IMR-90 (cell line): Measurements from ENCODE around the gene POLR2E. TPM values are rescaled to one million over a fixed set of nuclear protein-coding genes. Genes with fewer than 3 reads are reported as not detected.

Source experiments
- ATAC-seq: fragments of 200-7000 bp; cut with Tn5 transposase; 2 replicates; pipeline ENCODE4 v1.9.1; 2020; ENCODE audit warnings: low read depth, mild to moderate bottlenecking, moderate library complexity
- BruUV-seq: library from RNA; stranded (reverse); fragments of 400-500 nt; replicated peaks from 2 replicates; lab custom pipeline; 2021; lab: Mats Ljungman, UMichigan
- CTCF ChIA-PET: fragments of 300-600 bp; formaldehyde crosslinking; extraction: SDS; loops from one replicate; lab custom pipeline; 2021; ENCODE audit warnings: antibody characterized with exemption; lab: Yijun Ruan, JAX
- POLR2A ChIA-PET: fragments of 300-600 bp; sonication (Branson Sonifier 250); formaldehyde crosslinking; loops from one replicate; lab custom pipeline; 2022; ENCODE audit warnings: antibody characterized with exemption; ENCODE audit not compliant: unreplicated experiment; lab: Charles Lee
- DNase-seq: peaks from one replicate; pipeline ENCODE4 v3.0.0; 2013
- H2AFZ ChIP-seq: replicated peaks from 2 replicates; pipeline ENCODE3; 2013; ENCODE audit warnings: low read length, mild to moderate bottlenecking; ENCODE audit not compliant: poor library complexity
- H2AK5ac ChIP-seq: 2 replicates; pipeline ENCODE4 v1.6.1; 2013; ENCODE audit warnings: low read depth, low read length, inconsistent platforms
- H2AK9ac ChIP-seq: replicated peaks from 2 replicates; pipeline ENCODE3; 2013; ENCODE audit warnings: mild to moderate bottlenecking, low read depth, low read length, moderate library complexity; ENCODE audit not compliant: poor library complexity
- H2BK120ac ChIP-seq: 2 replicates; pipeline ENCODE4 v1.6.1; 2013; ENCODE audit warnings: low read depth, low read length, inconsistent platforms
- H2BK15ac ChIP-seq: 3 replicates; pipeline ENCODE4 v1.6.1; 2013; ENCODE audit warnings: low read depth, low read length, inconsistent platforms
- H2BK20ac ChIP-seq: 2 replicates; pipeline ENCODE4 v1.6.1; 2013; ENCODE audit warnings: low read depth, mild to moderate bottlenecking, inconsistent platforms, low read length, moderate library complexity
- H2BK5ac ChIP-seq: 2 replicates; pipeline ENCODE4 v1.6.1; 2013; ENCODE audit warnings: mild to moderate bottlenecking, low read depth, low read length, inconsistent platforms; ENCODE audit not compliant: poor library complexity, severe bottlenecking
- H3K14ac ChIP-seq: replicated peaks from 2 replicates; pipeline ENCODE4 v1.6.1; 2013; ENCODE audit warnings: low read depth, low read length, inconsistent platforms
- H3K18ac ChIP-seq: 2 replicates; pipeline ENCODE4 v1.6.1; 2013; ENCODE audit warnings: low read depth, low read length, control low read depth
- H3K23ac ChIP-seq: 2 replicates; pipeline ENCODE4 v1.6.1; 2013; ENCODE audit warnings: low read depth, low read length, inconsistent platforms
- H3K27ac ChIP-seq: 2 replicates; pipeline ENCODE4 v1.5.1; 2013; ENCODE audit warnings: mild to moderate bottlenecking, control low read depth, low read length; ENCODE audit not compliant: insufficient read depth
- H3K27me3 ChIP-seq: 2 replicates; pipeline ENCODE4 v1.6.1; 2013; ENCODE audit warnings: low read length; ENCODE audit not compliant: control insufficient read depth, insufficient read depth
- H3K36me3 ChIP-seq: 2 replicates; pipeline ENCODE4 v1.6.1; 2013; ENCODE audit warnings: low read length, mixed read lengths; ENCODE audit not compliant: control insufficient read depth, insufficient read depth
- H3K4ac ChIP-seq: 2 replicates; pipeline ENCODE4 v1.6.1; 2013; ENCODE audit warnings: low read depth, low read length, inconsistent platforms
- H3K4me1 ChIP-seq: 2 replicates; pipeline ENCODE4 v1.6.1; 2013; ENCODE audit warnings: low read length, mixed read lengths; ENCODE audit not compliant: control insufficient read depth, insufficient read depth
- H3K4me2 ChIP-seq: 2 replicates; pipeline ENCODE4 v1.6.1; 2013; ENCODE audit warnings: low read depth, mild to moderate bottlenecking, control low read depth, low read length, moderate library complexity
- H3K4me3 ChIP-seq: 2 replicates; pipeline ENCODE4 v1.5.1; 2013; ENCODE audit warnings: low read depth, mild to moderate bottlenecking, control low read depth, low read length, moderate library complexity; ENCODE audit not compliant: insufficient read depth
- H3K56ac ChIP-seq: 2 replicates; pipeline ENCODE4 v1.6.1; 2013; ENCODE audit warnings: low read length, inconsistent platforms; ENCODE audit not compliant: insufficient read depth; ENCODE audit errors: extremely low read depth
- H3K79me1 ChIP-seq, 2 experiments: 2 replicates each; pipeline ENCODE4 v1.6.1; 2013; ENCODE audit warnings: low read length in 2 of 2, inconsistent platforms in 1 of 2, low read depth in 1 of 2
- H3K9ac ChIP-seq: 2 replicates; pipeline ENCODE4 v1.6.1; 2013; ENCODE audit warnings: low read depth, low read length, control low read depth
- H3K9me1 ChIP-seq: 2 replicates; pipeline ENCODE4 v1.6.1; 2013; ENCODE audit warnings: low read length, inconsistent platforms; ENCODE audit not compliant: insufficient read depth
- H3K9me3 ChIP-seq: 2 replicates; pipeline ENCODE4 v1.6.1; 2013; ENCODE audit warnings: low read length; ENCODE audit not compliant: control insufficient read depth, insufficient read depth
- H4K20me1 ChIP-seq: 2 replicates; pipeline ENCODE4 v1.6.1; 2013; ENCODE audit warnings: low read length, inconsistent platforms; ENCODE audit not compliant: insufficient read depth
- H4K5ac ChIP-seq: 2 replicates; pipeline ENCODE4 v1.6.1; 2013; ENCODE audit warnings: mild to moderate bottlenecking, low read depth, low read length, control low read depth
- H4K8ac ChIP-seq, 2 experiments: 2 replicates each; pipeline ENCODE4 v1.6.1; 2013; ENCODE audit warnings: low read depth in 2 of 2, low read length in 2 of 2, control low read depth in 1 of 2, inconsistent platforms in 1 of 2
- H4K91ac ChIP-seq: 2 replicates; pipeline ENCODE4 v1.6.1; 2013; ENCODE audit warnings: low read depth, low read length, inconsistent platforms; ENCODE audit not compliant: insufficient read depth
- CEBPB ChIP-seq: IDR thresholded peaks from 2 replicates; pipeline ENCODE4 v1.6.1; 2012; ENCODE audit warnings: low read depth, low read length, improper control_type of control experiment
- MAZ ChIP-seq: IDR thresholded peaks from 2 replicates; pipeline ENCODE4 v1.6.1; 2012; ENCODE audit warnings: low read depth, mild to moderate bottlenecking, low read length, improper control_type of control experiment, moderate library complexity, borderline replicate concordance
- MXI1 ChIP-seq: IDR thresholded peaks from 2 replicates; pipeline ENCODE4 v1.6.1; 2012; ENCODE audit warnings: low read depth, mild to moderate bottlenecking, low read length, moderate library complexity, borderline replicate concordance
- POLR2A ChIP-seq: IDR thresholded peaks from 2 replicates; pipeline ENCODE4 v1.6.1; 2012; ENCODE audit warnings: mild to moderate bottlenecking, low read depth, low read length
- RFX5 ChIP-seq: IDR thresholded peaks from 2 replicates; pipeline ENCODE4 v1.8.0; 2012; ENCODE audit warnings: low read depth, mild to moderate bottlenecking, low read length, moderate library complexity
- SMC3 ChIP-seq: fragments of 150-350 bp; IDR thresholded peaks from 2 replicates; pipeline ENCODE4 v1.6.1; 2016; ENCODE audit warnings: low read depth, mild to moderate bottlenecking, antibody characterized with exemption, low read length, moderate library complexity
- WGBS, 2 experiments: methylation state at CpG; one replicate each; pipeline versions ENCODE4 v1.1.5 to v1.1.7; 2013; ENCODE audit warnings: missing lambda C conversion rate in 2 of 2; ENCODE audit not compliant: insufficient read length in 1 of 2; ENCODE audit errors: extremely low coverage in 2 of 2; 5-methylcytosine and 5-hydroxymethylcytosine counted together
- dilution Hi-C: fragments of 300-500 bp; cut with HindIII; formaldehyde crosslinking; loops from one replicate; pipeline ENCODE4 v1.14.3; 2018; ENCODE audit warnings: low sequenced_read_pairs; ENCODE audit not compliant: unreplicated experiment
- in situ Hi-C: fragments of 300-500 bp; cut with MboI; formaldehyde crosslinking; loops from 3 replicates; pipeline ENCODE4 v1.14.3; 2019; ENCODE audit warnings: low sequenced_read_pairs, inconsistent platforms, mixed read lengths
- intact Hi-C: fragments of 100-400 bp; cut with micrococcal nuclease; formaldehyde crosslinking; loops from 2 replicates; pipeline ENCODE4 v1.10.0; 2022
- polyA plus RNA-seq, 3 experiments: library from polyadenylated mRNA; depleted of rRNA; stranded (reverse); fragments of >200 nt; gene quantifications; 2 replicates each; pipeline ENCODE4 v1.2.3, GENCODE V29; 2012; ENCODE audit warnings: low replicate concordance in 1 of 3
- total RNA-seq: library from RNA; depleted of rRNA; stranded (reverse); fragments of >200 nt; gene quantifications from 2 replicates; pipeline ENCODE4 v1.2.3, GENCODE V29; 2012
- TF ChIP-seq, protein P1 (sequence below): conservative IDR thresholded peaks from 2 replicates; pipeline ENCODE4 v1.5.1; 2012; ENCODE audit warnings: mild to moderate bottlenecking, low read depth, low read length, improper control_type of control experiment
- TF ChIP-seq, protein P2 (sequence below): fragments of 150-350 bp; IDR thresholded peaks from 2 replicates; pipeline ENCODE4 v1.6.1; 2016; ENCODE audit warnings: low read depth, mild to moderate bottlenecking, low read length, moderate library complexity, borderline replicate concordance

The POLR2E gene
- total and polyA plus RNA-seq, 2 of the 4 experiments (the other 2 are of a cell fraction): 294 to 391 TPM

DNA sequence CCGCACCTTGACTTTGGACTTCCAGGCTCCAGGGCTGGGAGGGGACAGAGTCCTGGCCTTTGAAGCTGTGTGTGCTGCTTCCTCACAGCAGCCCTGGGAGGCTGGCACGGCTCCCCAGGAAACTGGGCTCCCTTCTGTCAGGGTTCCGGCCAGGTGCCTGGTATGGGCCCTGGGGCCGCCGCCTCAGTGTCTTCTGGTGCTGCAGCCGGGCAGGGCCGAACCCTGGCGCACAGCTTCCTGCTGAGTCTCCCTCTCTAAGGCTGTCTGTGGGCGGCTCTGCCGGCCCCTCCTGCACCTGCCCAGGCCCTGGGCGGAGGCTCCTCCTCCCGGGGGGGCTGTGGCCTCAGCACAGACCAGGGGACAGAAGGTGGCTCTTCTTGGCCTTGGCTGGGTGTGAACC, 41.0 kb upstream of the POLR2E start:
- in situ Hi-C loops: no loop called here
- CTCF ChIA-PET: no interaction called here

More for the DNA sequence above, 41.0 kb upstream of the POLR2E start:
- peaks cover 9% of the 10 kb centered on the region for H4K20me1 ChIP-seq
- no peak overlapping the region for H3K4me3 ChIP-seq
- WGBS, 2 experiments: 75% methylated on average over 9 of the region's 12 CpGs; no CpG with 5 or more reads in 1 of the 2 experiments
- no peak for ATAC-seq
- H2AK9ac ChIP-seq: no peak overlapping the region
- H4K8ac ChIP-seq: no peak overlapping the region
- peaks cover 12 to 52% of the 10 kb centered on the region in 2 experiments for H3K79me1 ChIP-seq
- H2AFZ ChIP-seq: no peak overlapping the region
- no peak overlapping the region for H2AK5ac ChIP-seq
- no peak for DNase-seq
- no peak overlapping the region for H4K5ac ChIP-seq
- no peak overlapping the region for H3K4me2 ChIP-seq
- no peak overlapping the region for H2BK5ac ChIP-seq
- BruUV-seq: no TSS peak
- no peak overlapping the region for H2BK15ac ChIP-seq
- H3K27ac ChIP-seq: no peak overlapping the region
- no peak overlapping the region for H3K23ac ChIP-seq
- intact Hi-C loops: no loop called here
- no peak overlapping the region for H3K18ac ChIP-seq
- peaks cover 11% of the 10 kb centered on the region for H3K4me1 ChIP-seq
- H3K36me3 ChIP-seq: peaks cover 35% of the 10 kb centered on the region; the same call in 1 of the 2 replicates
- no peaks in the 10 kb centered on the region for H3K27me3 ChIP-seq
- H4K91ac ChIP-seq: no peak overlapping the region
- H3K4ac ChIP-seq: no peak overlapping the region
- POLR2A ChIA-PET: no interaction called here
- H3K9me1 ChIP-seq: peaks cover 4% of the 10 kb centered on the region; the same call in 1 of the 2 replicates
- H3K9ac ChIP-seq: no peak overlapping the region
- no peak overlapping the region for H3K14ac ChIP-seq
- dilution Hi-C loops: no loop called here
- no peaks in the 10 kb centered on the region for H3K9me3 ChIP-seq
- no peak for TF ChIP-seq RFX5
- TF ChIP-seq, protein P1, sequence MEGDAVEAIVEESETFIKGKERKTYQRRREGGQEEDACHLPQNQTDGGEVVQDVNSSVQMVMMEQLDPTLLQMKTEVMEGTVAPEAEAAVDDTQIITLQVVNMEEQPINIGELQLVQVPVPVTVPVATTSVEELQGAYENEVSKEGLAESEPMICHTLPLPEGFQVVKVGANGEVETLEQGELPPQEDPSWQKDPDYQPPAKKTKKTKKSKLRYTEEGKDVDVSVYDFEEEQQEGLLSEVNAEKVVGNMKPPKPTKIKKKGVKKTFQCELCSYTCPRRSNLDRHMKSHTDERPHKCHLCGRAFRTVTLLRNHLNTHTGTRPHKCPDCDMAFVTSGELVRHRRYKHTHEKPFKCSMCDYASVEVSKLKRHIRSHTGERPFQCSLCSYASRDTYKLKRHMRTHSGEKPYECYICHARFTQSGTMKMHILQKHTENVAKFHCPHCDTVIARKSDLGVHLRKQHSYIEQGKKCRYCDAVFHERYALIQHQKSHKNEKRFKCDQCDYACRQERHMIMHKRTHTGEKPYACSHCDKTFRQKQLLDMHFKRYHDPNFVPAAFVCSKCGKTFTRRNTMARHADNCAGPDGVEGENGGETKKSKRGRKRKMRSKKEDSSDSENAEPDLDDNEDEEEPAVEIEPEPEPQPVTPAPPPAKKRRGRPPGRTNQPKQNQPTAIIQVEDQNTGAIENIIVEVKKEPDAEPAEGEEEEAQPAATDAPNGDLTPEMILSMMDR: no peak
- no peak for TF ChIP-seq MAZ
- TF ChIP-seq, protein P2, sequence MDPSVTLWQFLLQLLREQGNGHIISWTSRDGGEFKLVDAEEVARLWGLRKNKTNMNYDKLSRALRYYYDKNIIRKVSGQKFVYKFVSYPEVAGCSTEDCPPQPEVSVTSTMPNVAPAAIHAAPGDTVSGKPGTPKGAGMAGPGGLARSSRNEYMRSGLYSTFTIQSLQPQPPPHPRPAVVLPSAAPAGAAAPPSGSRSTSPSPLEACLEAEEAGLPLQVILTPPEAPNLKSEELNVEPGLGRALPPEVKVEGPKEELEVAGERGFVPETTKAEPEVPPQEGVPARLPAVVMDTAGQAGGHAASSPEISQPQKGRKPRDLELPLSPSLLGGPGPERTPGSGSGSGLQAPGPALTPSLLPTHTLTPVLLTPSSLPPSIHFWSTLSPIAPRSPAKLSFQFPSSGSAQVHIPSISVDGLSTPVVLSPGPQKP: no peak
- no peak for TF ChIP-seq POLR2A
- no peak for TF ChIP-seq SMC3
- TF ChIP-seq CEBPB: no peak
- TF ChIP-seq MXI1: no peak
- H2BK120ac ChIP-seq: no peak overlapping the region
- H3K56ac ChIP-seq: no peak overlapping the region
- no peak overlapping the region for H2BK20ac ChIP-seq
